Endothelial cell of umbilical vein (primary cell): ENCODE results near the gene B4GALT5.
"Not testable (repeated sequence)": the region's sequence is repeated elsewhere in the genome, so short reads cannot be mapped to it uniquely, and the experiment has no call there.

Source experiments
- CTCF ChIP-seq, 2 donors: IDR thresholded peaks; 1 replicate in 1 of 2; 2 replicates in 1 of 2; pipeline ENCODE4 v1.5.1; 2011; ENCODE audit warnings: low read length in 2 of 2, mild to moderate bottlenecking in 2 of 2, moderate library complexity in 2 of 2, control low read depth in 1 of 2, inconsistent platforms in 1 of 2, low read depth in 1 of 2; ENCODE audit not compliant: insufficient read depth in 1 of 2; ENCODE audit errors: extremely low read depth in 1 of 2
- EZH2 ChIP-seq: IDR thresholded peaks from 2 replicates; pipeline ENCODE4 v1.6.1; 2012; ENCODE audit warnings: borderline replicate concordance, low read depth, mild to moderate bottlenecking, moderate library complexity, low read length, inconsistent platforms; ENCODE audit not compliant: severe bottlenecking
- FOS ChIP-seq: IDR thresholded peaks from 2 replicates; pipeline ENCODE4 v1.6.1; 2011; ENCODE audit warnings: mild to moderate bottlenecking, low read length, moderate library complexity, borderline replicate concordance; ENCODE audit not compliant: insufficient read depth
- GATA2 ChIP-seq: IDR thresholded peaks from 2 replicates; pipeline ENCODE4 v1.7.0; 2011; ENCODE audit warnings: low read depth, mild to moderate bottlenecking, moderate library complexity, mixed read lengths, low read length; ENCODE audit not compliant: insufficient read length, insufficient read depth
- JUN ChIP-seq: IDR thresholded peaks from 2 replicates; pipeline ENCODE4 v1.6.1; 2011; ENCODE audit warnings: borderline replicate concordance, low read depth; ENCODE audit not compliant: insufficient read length, insufficient read depth
- MAX ChIP-seq: IDR thresholded peaks from 2 replicates; pipeline ENCODE4 v1.6.1; 2011; ENCODE audit not compliant: insufficient read depth, insufficient read length
- MYC ChIP-seq: IDR thresholded peaks from one replicate; pipeline ENCODE4 v1.6.1; 2011; ENCODE audit warnings: mild to moderate bottlenecking, low read depth, low read length
- POLR2A ChIP-seq: IDR thresholded peaks from 2 replicates; pipeline ENCODE4 v1.6.1; 2012; ENCODE audit warnings: low read depth, mild to moderate bottlenecking, control low read depth, low read length
- POLR2AphosphoS5 ChIP-seq: IDR thresholded peaks from 2 replicates; pipeline ENCODE4 v1.6.1; 2012; ENCODE audit warnings: low read depth, mild to moderate bottlenecking, control low read depth, low read length, moderate library complexity; ENCODE audit not compliant: insufficient read depth

GRCh38 chr20:49761888-49762287 lies 48.2 kb upstream of the B4GALT5 start:
- TF ChIP-seq CTCF (IDR thresholded peaks at IDR 0.05; ENCODE audit: extremely low read depth in 1 of 2, insufficient read depth in 1 of 2, low read depth in 1 of 2, low read length in 2 of 2); GATA2; POLR2AphosphoS5; JUN; POLR2A; EZH2; MYC; FOS; MAX: not testable (repeated sequence)
